ENCODE results near the gene POLR2A. TPM values are rescaled to one million over a fixed set of nuclear protein-coding genes. Genes with fewer than 3 reads are reported as not detected.

Gene POLR2A
- total and polyA plus RNA-seq, 2 of the 13 experiments (the other 11 are each of a cell fraction or from before 2014, with no cell fraction given), result 17.8 to 18.3 TPM

GRCh38 chr17:7478276-7479212, 5.6 kb upstream of the POLR2A start (continued):
- no peak for TF ChIP-seq HNRNPUL1 (IDR thresholded peaks at IDR 0.05; ENCODE audit: low read depth, low read length)
- TF ChIP-seq RNF219 (CRISPR knock-in tag; IDR thresholded peaks at IDR 0.05), result no peak
- TF ChIP-seq CREBL2 (CRISPR knock-in tag; IDR thresholded peaks at IDR 0.05; ENCODE audit: borderline replicate concordance), result no peak
- TF ChIP-seq PREB (CRISPR knock-in tag; IDR thresholded peaks at IDR 0.05), result no peak
- TF ChIP-seq DBP (CRISPR knock-in tag; IDR thresholded peaks at IDR 0.05; ENCODE audit: not compliant biosample characterization), result no peak
- 0 out of 2 replicates have a peak, but pooled peaks have one; percentile 1 for TF ChIP-seq SIN3A (IDR thresholded peaks at IDR 0.05; ENCODE audit: borderline replicate concordance, low read depth, low read length)
- TF ChIP-seq MED1 (CRISPR knock-in tag; IDR thresholded peaks at IDR 0.05), result no peak
- no peak for TF ChIP-seq RBFOX2 (IDR thresholded peaks at IDR 0.05; ENCODE audit: low read depth, low read length)
- no peak for TF ChIP-seq ZNF83 (CRISPR knock-in tag; IDR thresholded peaks at IDR 0.05; ENCODE audit: borderline replicate concordance)
- no peak for TF ChIP-seq HNF4A (CRISPR knock-in tag; IDR thresholded peaks at IDR 0.05)
- no peak for TF ChIP-seq ZSCAN31 (CRISPR knock-in tag; IDR thresholded peaks at IDR 0.05; ENCODE audit: low read depth)
- no peak for TF ChIP-seq HMGXB3 (CRISPR knock-in tag; IDR thresholded peaks at IDR 0.05; ENCODE audit: borderline replicate concordance)
- no peak; the same call in 1 of the 2 replicates for TF ChIP-seq TAF1 (CRISPR knock-in tag; IDR thresholded peaks at IDR 0.05)
- no peak for TF ChIP-seq ZFP82 (CRISPR knock-in tag; IDR thresholded peaks at IDR 0.05; ENCODE audit: borderline replicate concordance)
- no peak for TF ChIP-seq ZNF235 (CRISPR knock-in tag; IDR thresholded peaks at IDR 0.05; ENCODE audit: borderline replicate concordance)
- no peak for TF ChIP-seq ZNF614 (CRISPR knock-in tag; IDR thresholded peaks at IDR 0.05; ENCODE audit: borderline replicate concordance)
- TF ChIP-seq SNAPC5 (CRISPR knock-in tag; IDR thresholded peaks at IDR 0.05; ENCODE audit: borderline replicate concordance), result no peak

Data from HepG2 (cell line).